ENCODE data around the gene ZNF607. TPM values are rescaled to one million over a fixed set of nuclear protein-coding genes. Genes with fewer than 3 reads are reported as not detected.

Gene ZNF607
- total and polyA plus RNA-seq, 2 experiments from 2014 or later: 3.2 to 11.4 TPM

DNA sequence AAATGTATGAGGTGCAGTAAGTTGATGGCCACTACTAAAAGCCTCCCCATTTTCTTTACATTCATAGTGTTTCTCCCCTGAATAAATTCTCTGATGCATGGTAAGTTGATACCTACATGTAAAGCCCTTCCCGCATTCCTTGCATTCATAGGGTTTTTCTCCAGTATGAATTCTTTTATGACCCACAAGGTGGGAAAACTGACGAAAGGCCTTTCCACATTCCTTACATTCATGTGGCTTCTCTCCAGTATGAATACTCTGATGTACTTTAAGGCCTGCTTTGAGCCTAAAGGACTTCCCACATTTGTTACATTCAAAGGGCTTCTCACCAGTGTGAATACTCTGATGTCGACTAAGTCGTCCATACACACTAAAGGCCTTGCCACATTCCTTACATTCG, 20.5 kb downstream of the ZNF607 start:
- Mint-ChIP-seq H3K27me3 (ENCODE audit: insufficient read depth, low read depth, poor library complexity) (peaks cover 20% of the 10 kb centered on the region), H3K36me3 (ENCODE audit: low read depth) (peaks cover 68% of the 10 kb centered on the region), H3K4me3 (no peak overlapping the region), H3K9me3 (peaks cover 19% of the 10 kb centered on the region), H3K27ac (no peak overlapping the region; the same call in none of the 2 replicates), H3K4me1 (peaks cover 22% of the 10 kb centered on the region)
- Histone ChIP-seq H3K9me2 (ENCODE audit: insufficient read depth) (no peaks in the 10 kb centered on the region; the same call in 1 of the 2 replicates), H3F3A (replicated peaks; ENCODE audit: low read depth) (no peaks in the 10 kb centered on the region), H3K4me1 (ENCODE audit: insufficient read depth) (no peaks in the 10 kb centered on the region), H3K36me3 (ENCODE audit: insufficient read depth) (no peaks in the 10 kb centered on the region; the same call in 1 of the 2 replicates), H4K20me1 (replicated peaks; ENCODE audit: insufficient read depth) (no peaks in the 10 kb centered on the region), H2AFZ (no peak overlapping the region), H3K4me2 (no peak overlapping the region), H3K4me3 (no peak overlapping the region), H3K27ac (ENCODE audit: low read depth) (peak overlapping the region; percentile 79), H3K27me3 (ENCODE audit: insufficient read depth) (peaks cover 12% of the 10 kb centered on the region), H3K79me2 (replicated peaks; ENCODE audit: insufficient read depth) (no peaks in the 10 kb centered on the region)
- TF ChIP-seq ZNF114 (CRISPR knock-in tag; IDR thresholded peaks at IDR 0.05): no peak
- TF ChIP-seq, protein P1, sequence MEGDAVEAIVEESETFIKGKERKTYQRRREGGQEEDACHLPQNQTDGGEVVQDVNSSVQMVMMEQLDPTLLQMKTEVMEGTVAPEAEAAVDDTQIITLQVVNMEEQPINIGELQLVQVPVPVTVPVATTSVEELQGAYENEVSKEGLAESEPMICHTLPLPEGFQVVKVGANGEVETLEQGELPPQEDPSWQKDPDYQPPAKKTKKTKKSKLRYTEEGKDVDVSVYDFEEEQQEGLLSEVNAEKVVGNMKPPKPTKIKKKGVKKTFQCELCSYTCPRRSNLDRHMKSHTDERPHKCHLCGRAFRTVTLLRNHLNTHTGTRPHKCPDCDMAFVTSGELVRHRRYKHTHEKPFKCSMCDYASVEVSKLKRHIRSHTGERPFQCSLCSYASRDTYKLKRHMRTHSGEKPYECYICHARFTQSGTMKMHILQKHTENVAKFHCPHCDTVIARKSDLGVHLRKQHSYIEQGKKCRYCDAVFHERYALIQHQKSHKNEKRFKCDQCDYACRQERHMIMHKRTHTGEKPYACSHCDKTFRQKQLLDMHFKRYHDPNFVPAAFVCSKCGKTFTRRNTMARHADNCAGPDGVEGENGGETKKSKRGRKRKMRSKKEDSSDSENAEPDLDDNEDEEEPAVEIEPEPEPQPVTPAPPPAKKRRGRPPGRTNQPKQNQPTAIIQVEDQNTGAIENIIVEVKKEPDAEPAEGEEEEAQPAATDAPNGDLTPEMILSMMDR (conservative IDR thresholded peaks at IDR 0.05; ENCODE audit: low read depth in 2 of 2): no peak
- TF ChIP-seq, protein P2, sequence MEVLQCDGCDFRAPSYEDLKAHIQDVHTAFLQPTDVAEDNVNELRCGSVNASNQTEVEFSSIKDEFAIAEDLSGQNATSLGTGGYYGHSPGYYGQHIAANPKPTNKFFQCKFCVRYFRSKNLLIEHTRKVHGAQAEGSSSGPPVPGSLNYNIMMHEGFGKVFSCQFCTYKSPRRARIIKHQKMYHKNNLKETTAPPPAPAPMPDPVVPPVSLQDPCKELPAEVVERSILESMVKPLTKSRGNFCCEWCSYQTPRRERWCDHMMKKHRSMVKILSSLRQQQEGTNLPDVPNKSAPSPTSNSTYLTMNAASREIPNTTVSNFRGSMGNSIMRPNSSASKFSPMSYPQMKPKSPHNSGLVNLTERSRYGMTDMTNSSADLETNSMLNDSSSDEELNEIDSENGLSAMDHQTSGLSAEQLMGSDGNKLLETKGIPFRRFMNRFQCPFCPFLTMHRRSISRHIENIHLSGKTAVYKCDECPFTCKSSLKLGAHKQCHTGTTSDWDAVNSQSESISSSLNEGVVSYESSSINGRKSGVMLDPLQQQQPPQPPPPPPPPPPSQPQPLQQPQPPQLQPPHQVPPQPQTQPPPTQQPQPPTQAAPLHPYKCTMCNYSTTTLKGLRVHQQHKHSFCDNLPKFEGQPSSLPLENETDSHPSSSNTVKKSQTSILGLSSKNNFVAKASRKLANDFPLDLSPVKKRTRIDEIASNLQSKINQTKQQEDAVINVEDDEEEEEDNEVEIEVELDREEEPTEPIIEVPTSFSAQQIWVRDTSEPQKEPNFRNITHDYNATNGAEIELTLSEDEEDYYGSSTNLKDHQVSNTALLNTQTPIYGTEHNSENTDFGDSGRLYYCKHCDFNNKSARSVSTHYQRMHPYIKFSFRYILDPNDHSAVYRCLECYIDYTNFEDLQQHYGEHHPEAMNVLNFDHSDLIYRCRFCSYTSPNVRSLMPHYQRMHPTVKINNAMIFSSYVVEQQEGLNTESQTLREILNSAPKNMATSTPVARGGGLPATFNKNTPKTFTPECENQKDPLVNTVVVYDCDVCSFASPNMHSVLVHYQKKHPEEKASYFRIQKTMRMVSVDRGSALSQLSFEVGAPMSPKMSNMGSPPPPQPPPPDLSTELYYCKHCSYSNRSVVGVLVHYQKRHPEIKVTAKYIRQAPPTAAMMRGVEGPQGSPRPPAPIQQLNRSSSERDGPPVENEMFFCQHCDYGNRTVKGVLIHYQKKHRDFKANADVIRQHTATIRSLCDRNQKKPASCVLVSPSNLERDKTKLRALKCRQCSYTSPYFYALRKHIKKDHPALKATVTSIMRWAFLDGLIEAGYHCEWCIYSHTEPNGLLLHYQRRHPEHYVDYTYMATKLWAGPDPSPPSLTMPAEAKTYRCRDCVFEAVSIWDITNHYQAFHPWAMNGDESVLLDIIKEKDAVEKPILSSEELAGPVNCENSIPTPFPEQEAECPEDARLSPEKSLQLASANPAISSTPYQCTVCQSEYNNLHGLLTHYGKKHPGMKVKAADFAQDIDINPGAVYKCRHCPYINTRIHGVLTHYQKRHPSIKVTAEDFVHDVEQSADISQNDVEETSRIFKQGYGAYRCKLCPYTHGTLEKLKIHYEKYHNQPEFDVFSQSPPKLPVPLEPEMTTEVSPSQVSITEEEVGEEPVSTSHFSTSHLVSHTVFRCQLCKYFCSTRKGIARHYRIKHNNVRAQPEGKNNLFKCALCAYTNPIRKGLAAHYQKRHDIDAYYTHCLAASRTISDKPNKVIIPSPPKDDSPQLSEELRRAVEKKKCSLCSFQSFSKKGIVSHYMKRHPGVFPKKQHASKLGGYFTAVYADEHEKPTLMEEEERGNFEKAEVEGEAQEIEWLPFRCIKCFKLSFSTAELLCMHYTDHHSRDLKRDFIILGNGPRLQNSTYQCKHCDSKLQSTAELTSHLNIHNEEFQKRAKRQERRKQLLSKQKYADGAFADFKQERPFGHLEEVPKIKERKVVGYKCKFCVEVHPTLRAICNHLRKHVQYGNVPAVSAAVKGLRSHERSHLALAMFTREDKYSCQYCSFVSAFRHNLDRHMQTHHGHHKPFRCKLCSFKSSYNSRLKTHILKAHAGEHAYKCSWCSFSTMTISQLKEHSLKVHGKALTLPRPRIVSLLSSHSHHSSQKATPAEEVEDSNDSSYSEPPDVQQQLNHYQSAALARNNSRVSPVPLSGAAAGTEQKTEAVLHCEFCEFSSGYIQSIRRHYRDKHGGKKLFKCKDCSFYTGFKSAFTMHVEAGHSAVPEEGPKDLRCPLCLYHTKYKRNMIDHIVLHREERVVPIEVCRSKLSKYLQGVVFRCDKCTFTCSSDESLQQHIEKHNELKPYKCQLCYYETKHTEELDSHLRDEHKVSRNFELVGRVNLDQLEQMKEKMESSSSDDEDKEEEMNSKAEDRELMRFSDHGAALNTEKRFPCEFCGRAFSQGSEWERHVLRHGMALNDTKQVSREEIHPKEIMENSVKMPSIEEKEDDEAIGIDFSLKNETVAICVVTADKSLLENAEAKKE (CRISPR knock-in tag; IDR thresholded peaks at IDR 0.05): no peak
- TF ChIP-seq STAT1 (IDR thresholded peaks at IDR 0.05; ENCODE audit: unreplicated experiment): no peak
- no peak for TF ChIP-seq CREB1 (CRISPR knock-in tag; IDR thresholded peaks at IDR 0.05; ENCODE audit: low read depth)
- TF ChIP-seq, protein P3, sequence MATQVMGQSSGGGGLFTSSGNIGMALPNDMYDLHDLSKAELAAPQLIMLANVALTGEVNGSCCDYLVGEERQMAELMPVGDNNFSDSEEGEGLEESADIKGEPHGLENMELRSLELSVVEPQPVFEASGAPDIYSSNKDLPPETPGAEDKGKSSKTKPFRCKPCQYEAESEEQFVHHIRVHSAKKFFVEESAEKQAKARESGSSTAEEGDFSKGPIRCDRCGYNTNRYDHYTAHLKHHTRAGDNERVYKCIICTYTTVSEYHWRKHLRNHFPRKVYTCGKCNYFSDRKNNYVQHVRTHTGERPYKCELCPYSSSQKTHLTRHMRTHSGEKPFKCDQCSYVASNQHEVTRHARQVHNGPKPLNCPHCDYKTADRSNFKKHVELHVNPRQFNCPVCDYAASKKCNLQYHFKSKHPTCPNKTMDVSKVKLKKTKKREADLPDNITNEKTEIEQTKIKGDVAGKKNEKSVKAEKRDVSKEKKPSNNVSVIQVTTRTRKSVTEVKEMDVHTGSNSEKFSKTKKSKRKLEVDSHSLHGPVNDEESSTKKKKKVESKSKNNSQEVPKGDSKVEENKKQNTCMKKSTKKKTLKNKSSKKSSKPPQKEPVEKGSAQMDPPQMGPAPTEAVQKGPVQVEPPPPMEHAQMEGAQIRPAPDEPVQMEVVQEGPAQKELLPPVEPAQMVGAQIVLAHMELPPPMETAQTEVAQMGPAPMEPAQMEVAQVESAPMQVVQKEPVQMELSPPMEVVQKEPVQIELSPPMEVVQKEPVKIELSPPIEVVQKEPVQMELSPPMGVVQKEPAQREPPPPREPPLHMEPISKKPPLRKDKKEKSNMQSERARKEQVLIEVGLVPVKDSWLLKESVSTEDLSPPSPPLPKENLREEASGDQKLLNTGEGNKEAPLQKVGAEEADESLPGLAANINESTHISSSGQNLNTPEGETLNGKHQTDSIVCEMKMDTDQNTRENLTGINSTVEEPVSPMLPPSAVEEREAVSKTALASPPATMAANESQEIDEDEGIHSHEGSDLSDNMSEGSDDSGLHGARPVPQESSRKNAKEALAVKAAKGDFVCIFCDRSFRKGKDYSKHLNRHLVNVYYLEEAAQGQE (IDR thresholded peaks at IDR 0.05; ENCODE audit: unreplicated experiment): no peak
- no peak for TF ChIP-seq EZH2phosphoT487 (IDR thresholded peaks at IDR 0.05; ENCODE audit: unreplicated experiment)
- TF ChIP-seq JUNB (IDR thresholded peaks at IDR 0.05; ENCODE audit: unreplicated experiment): no peak
- TF ChIP-seq POLR2AphosphoS5 (IDR thresholded peaks at IDR 0.05; ENCODE audit: low read depth): no peak
- TF ChIP-seq, protein P4, sequence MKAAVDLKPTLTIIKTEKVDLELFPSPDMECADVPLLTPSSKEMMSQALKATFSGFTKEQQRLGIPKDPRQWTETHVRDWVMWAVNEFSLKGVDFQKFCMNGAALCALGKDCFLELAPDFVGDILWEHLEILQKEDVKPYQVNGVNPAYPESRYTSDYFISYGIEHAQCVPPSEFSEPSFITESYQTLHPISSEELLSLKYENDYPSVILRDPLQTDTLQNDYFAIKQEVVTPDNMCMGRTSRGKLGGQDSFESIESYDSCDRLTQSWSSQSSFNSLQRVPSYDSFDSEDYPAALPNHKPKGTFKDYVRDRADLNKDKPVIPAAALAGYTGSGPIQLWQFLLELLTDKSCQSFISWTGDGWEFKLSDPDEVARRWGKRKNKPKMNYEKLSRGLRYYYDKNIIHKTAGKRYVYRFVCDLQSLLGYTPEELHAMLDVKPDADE (IDR thresholded peaks at IDR 0.05): no peak
- no peak for TF ChIP-seq NANOG (IDR thresholded peaks at IDR 0.05; ENCODE audit: borderline replicate concordance)
- TF ChIP-seq ZNF331 (CRISPR knock-in tag; IDR thresholded peaks at IDR 0.05; ENCODE audit: low read depth): no peak
- no peak for TF ChIP-seq EZH2 (IDR thresholded peaks at IDR 0.05; ENCODE audit: low read depth, unreplicated experiment)
- DNase-seq (ENCODE audit: low spot score) (peak; percentile 80), ATAC-seq (peak; percentile 26; the same call in 2 of the 3 replicates)

Measured in GM23338 (cell line).